Right atrium auricular region (tissue), 2 donors: Measurements from ENCODE around the gene CLCN6. TPM values are rescaled to one million over a fixed set of nuclear protein-coding genes. Genes with fewer than 3 reads are reported as not detected.

Experiments used
- DNase-seq: peaks from one replicate; pipeline ENCODE4 v3.0.0-alpha.2; 2019; ENCODE audit warnings: low spot score
- H3K27ac ChIP-seq, 2 donors: fragments of 200-600 bp; sonication (generic); 1 replicate in 1 of 2; 2 replicates in 1 of 2; pipeline ENCODE4 v1.5.1; 2016 to 2019
- H3K27me3 ChIP-seq, 2 donors: fragments of 200-600 bp; sonication (generic); one replicate each; pipeline versions ENCODE4 v1.5.1 to v1.6.0; 2017 to 2019
- H3K36me3 ChIP-seq: fragments of 200-600 bp; sonication (generic); one replicate; pipeline ENCODE4 v1.5.1; 2016
- H3K4me1 ChIP-seq, 2 donors: fragments of 200-600 bp; sonication (generic); one replicate each; pipeline versions ENCODE4 v1.5.1 to v1.6.0; 2017 to 2019
- H3K4me3 ChIP-seq, 2 donors: fragments of 200-600 bp; sonication (generic); 1 replicate in 1 of 2; 2 replicates in 1 of 2; pipeline ENCODE4 v1.5.1; 2017 to 2019; ENCODE audit warnings: mild to moderate bottlenecking in 1 of 2, moderate library complexity in 1 of 2
- H3K9me3 ChIP-seq, 2 donors: fragments of 200-600 bp; sonication (generic); one replicate each; pipeline ENCODE4 v1.5.1; 2019
- total RNA-seq, 2 donors: library from RNA; depleted of rRNA; stranded (reverse); fragments of >200 nt; gene quantifications; one replicate each; pipeline ENCODE4 v1.1.0, GENCODE V29; 2016
- TF ChIP-seq, protein P1 (sequence below), 2 donors: fragments of 200-600 bp; sonication (generic); IDR thresholded peaks; one replicate each; pipeline ENCODE4 v1.5.1; 2019; ENCODE audit warnings: antibody characterized with exemption in 2 of 2

The CLCN6 gene
- total RNA-seq, 2 donors from 2014 or later = 14.8 to 15.2 TPM

GRCh38 chr1:11873395-11874257 lies 67.6 kb downstream of the CLCN6 start:
- Histone ChIP-seq H3K9me3 (no peaks in the 10 kb centered on the region), H3K27me3 (no peaks in the 10 kb centered on the region), H3K36me3 (no peaks in the 10 kb centered on the region), H3K4me1 (peaks cover 0 to 52% of the 10 kb centered on the region in 2 donors), H3K27ac (peak overlapping the region; percentile 77 to 93), H3K4me3 (no peak overlapping the region)
- no peak for DNase-seq
- TF ChIP-seq, protein P1, sequence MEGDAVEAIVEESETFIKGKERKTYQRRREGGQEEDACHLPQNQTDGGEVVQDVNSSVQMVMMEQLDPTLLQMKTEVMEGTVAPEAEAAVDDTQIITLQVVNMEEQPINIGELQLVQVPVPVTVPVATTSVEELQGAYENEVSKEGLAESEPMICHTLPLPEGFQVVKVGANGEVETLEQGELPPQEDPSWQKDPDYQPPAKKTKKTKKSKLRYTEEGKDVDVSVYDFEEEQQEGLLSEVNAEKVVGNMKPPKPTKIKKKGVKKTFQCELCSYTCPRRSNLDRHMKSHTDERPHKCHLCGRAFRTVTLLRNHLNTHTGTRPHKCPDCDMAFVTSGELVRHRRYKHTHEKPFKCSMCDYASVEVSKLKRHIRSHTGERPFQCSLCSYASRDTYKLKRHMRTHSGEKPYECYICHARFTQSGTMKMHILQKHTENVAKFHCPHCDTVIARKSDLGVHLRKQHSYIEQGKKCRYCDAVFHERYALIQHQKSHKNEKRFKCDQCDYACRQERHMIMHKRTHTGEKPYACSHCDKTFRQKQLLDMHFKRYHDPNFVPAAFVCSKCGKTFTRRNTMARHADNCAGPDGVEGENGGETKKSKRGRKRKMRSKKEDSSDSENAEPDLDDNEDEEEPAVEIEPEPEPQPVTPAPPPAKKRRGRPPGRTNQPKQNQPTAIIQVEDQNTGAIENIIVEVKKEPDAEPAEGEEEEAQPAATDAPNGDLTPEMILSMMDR (IDR thresholded peaks at IDR 0.05) = no peak

- Histone ChIP-seq H3K27ac (peak overlapping the region; percentile 88 to 93), H3K36me3 (no peaks in the 10 kb centered on the region), H3K4me1 (peaks cover 0 to 58% of the 10 kb centered on the region in 2 donors), H3K4me3 (no peak overlapping the region), H3K9me3 (no peaks in the 10 kb centered on the region), H3K27me3 (no peaks in the 10 kb centered on the region)
- TF ChIP-seq, protein P1 (IDR thresholded peaks at IDR 0.05) = no peak
- peak; percentile 86 for DNase-seq
These were observed 68.2 kb downstream of the CLCN6 start for GRCh38 chr1:11874258-11874562.

DNA sequence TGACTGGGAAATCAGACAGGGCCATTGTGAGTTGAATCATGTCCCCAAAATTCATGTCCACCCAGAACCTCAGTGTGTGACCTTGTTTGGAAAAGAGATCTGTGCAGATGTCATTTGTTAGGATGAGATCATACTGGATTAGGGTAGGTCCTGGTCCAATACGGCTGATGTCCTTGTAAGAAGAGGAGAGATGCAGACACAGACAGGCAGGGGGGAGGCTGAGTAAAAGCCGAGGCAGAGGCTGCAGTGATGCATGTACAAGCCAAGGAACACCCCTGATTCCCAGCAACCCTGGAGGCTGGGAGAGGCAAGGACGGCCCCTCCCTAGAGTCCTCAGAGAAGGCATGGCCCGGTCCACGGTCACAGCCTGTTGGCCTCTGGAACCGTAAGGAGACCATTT lies 68.6 kb downstream of the CLCN6 start:
- DNase-seq = no peak
- Histone ChIP-seq H3K36me3 (no peaks in the 10 kb centered on the region), H3K9me3 (no peaks in the 10 kb centered on the region), H3K4me1 (peaks cover 0 to 62% of the 10 kb centered on the region in 2 donors), H3K27ac (peak overlapping the region; percentile 88 to 93), H3K27me3 (no peaks in the 10 kb centered on the region), H3K4me3 (no peak overlapping the region)
- TF ChIP-seq, protein P1 (IDR thresholded peaks at IDR 0.05) = no peak

GRCh38 chr1:11875094-11875493 lies 69.1 kb downstream of the CLCN6 start:
- TF ChIP-seq, protein P1 (IDR thresholded peaks at IDR 0.05) = no peak
- Histone ChIP-seq H3K27me3 (no peaks in the 10 kb centered on the region), H3K36me3 (no peaks in the 10 kb centered on the region), H3K27ac (peak overlapping the region; percentile 88 to 93), H3K9me3 (no peaks in the 10 kb centered on the region), H3K4me1 (peaks cover 0 to 67% of the 10 kb centered on the region in 2 donors), H3K4me3 (no peak overlapping the region)
- DNase-seq = no peak

GRCh38 chr1:11877074-11877473 lies 71.1 kb downstream of the CLCN6 start:
- Histone ChIP-seq H3K9me3 (no peaks in the 10 kb centered on the region), H3K27me3 (no peaks in the 10 kb centered on the region), H3K4me3 (no peak overlapping the region), H3K4me1 (peaks cover 0 to 84% of the 10 kb centered on the region in 2 donors), H3K36me3 (no peaks in the 10 kb centered on the region), H3K27ac (no peak overlapping the region)
- TF ChIP-seq, protein P1 (IDR thresholded peaks at IDR 0.05) = no peak
- DNase-seq = no peak
